ENCODE results near the gene RLN3. TPM values are rescaled to one million over a fixed set of nuclear protein-coding genes. Genes with fewer than 3 reads are reported as not detected.

The RLN3 gene
- total and polyA plus RNA-seq, 9 of the 15 experiments (the other 6 are each of a cell fraction or from before 2014, with no cell fraction given), result 0.31 to 1.2 (median 0.71) TPM; not detected in 6

DNA sequence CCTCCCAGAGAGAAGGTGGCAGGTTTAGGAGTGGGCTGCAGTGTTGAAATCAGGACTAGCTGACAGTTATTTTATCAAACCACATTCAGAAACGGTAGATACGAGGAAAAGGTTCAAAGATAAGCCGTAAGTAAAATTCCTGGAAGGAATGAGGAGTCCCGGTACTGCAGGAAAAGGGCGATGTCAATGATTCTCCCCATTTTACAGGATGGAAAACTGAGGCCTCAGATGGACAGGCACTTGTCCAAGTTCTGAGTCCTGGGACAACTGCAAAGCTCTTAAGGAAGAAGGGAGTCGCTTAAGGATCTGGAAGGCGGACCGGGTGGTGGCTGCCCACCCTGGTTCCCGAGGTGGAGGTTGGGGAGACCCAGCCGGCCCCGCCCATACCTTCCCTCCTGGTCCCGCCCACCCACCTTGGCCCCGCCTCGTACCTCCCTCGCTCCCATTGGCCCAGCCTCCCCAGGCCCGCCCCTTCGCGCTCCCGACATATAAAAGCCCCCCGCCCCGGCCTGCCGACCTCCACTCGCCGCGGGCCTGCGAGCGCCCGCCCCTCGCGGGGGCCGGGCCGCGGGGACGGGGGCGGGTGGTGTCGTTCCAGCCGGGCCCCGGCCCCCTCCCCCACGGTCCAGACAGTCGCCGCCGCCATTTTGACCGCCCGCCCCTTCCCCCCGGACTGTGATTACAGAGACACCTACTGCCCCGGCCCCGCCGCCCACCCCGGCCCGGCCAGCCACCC lies 22.4 kb upstream of the RLN3 start (continued):
- TF ChIP-seq, protein P1, sequence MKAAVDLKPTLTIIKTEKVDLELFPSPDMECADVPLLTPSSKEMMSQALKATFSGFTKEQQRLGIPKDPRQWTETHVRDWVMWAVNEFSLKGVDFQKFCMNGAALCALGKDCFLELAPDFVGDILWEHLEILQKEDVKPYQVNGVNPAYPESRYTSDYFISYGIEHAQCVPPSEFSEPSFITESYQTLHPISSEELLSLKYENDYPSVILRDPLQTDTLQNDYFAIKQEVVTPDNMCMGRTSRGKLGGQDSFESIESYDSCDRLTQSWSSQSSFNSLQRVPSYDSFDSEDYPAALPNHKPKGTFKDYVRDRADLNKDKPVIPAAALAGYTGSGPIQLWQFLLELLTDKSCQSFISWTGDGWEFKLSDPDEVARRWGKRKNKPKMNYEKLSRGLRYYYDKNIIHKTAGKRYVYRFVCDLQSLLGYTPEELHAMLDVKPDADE (conservative IDR thresholded peaks at IDR 0.05; ENCODE audit: control insufficient read depth, low read depth, low read length), result 0 out of 2 replicates have a peak, but pooled peaks have one; percentile 37
- TF ChIP-seq SMARCE1 (IDR thresholded peaks at IDR 0.05), result peak; percentile 56
- TF ChIP-seq, protein P2, sequence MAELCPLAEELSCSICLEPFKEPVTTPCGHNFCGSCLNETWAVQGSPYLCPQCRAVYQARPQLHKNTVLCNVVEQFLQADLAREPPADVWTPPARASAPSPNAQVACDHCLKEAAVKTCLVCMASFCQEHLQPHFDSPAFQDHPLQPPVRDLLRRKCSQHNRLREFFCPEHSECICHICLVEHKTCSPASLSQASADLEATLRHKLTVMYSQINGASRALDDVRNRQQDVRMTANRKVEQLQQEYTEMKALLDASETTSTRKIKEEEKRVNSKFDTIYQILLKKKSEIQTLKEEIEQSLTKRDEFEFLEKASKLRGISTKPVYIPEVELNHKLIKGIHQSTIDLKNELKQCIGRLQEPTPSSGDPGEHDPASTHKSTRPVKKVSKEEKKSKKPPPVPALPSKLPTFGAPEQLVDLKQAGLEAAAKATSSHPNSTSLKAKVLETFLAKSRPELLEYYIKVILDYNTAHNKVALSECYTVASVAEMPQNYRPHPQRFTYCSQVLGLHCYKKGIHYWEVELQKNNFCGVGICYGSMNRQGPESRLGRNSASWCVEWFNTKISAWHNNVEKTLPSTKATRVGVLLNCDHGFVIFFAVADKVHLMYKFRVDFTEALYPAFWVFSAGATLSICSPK (IDR thresholded peaks at IDR 0.05; ENCODE audit: borderline replicate concordance), result no peak
- TF ChIP-seq, protein P3, sequence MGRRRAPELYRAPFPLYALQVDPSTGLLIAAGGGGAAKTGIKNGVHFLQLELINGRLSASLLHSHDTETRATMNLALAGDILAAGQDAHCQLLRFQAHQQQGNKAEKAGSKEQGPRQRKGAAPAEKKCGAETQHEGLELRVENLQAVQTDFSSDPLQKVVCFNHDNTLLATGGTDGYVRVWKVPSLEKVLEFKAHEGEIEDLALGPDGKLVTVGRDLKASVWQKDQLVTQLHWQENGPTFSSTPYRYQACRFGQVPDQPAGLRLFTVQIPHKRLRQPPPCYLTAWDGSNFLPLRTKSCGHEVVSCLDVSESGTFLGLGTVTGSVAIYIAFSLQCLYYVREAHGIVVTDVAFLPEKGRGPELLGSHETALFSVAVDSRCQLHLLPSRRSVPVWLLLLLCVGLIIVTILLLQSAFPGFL (CRISPR knock-in tag; IDR thresholded peaks at IDR 0.05), result peak; percentile 89; the same call in 1 of the 2 replicates
- no peak for TF ChIP-seq ZNF146 (CRISPR knock-in tag; IDR thresholded peaks at IDR 0.05; ENCODE audit: unreplicated experiment)
- no peak for TF ChIP-seq ZNF212 (CRISPR knock-in tag; IDR thresholded peaks at IDR 0.05)
- TF ChIP-seq ZNF165 (CRISPR knock-in tag; IDR thresholded peaks at IDR 0.05; ENCODE audit: borderline replicate concordance), result no peak
- TF ChIP-seq RBBP5 (IDR thresholded peaks at IDR 0.05; ENCODE audit: borderline replicate concordance, insufficient read depth, low read length, poor library complexity, severe bottlenecking), result no peak
- TF ChIP-seq EWSR1 (IDR thresholded peaks at IDR 0.05; ENCODE audit: borderline replicate concordance, low read depth, partially characterized antibody), result no peak
- TF ChIP-seq SREBF2 (CRISPR knock-in tag; IDR thresholded peaks at IDR 0.05), result no peak
- peak; percentile 70; the same call in 1 of the 2 replicates for TF ChIP-seq ZNF766 (CRISPR knock-in tag; conservative IDR thresholded peaks at IDR 0.05)
- no peak for TF ChIP-seq NFRKB (IDR thresholded peaks at IDR 0.05; ENCODE audit: low read depth)
- TF ChIP-seq, protein P4, sequence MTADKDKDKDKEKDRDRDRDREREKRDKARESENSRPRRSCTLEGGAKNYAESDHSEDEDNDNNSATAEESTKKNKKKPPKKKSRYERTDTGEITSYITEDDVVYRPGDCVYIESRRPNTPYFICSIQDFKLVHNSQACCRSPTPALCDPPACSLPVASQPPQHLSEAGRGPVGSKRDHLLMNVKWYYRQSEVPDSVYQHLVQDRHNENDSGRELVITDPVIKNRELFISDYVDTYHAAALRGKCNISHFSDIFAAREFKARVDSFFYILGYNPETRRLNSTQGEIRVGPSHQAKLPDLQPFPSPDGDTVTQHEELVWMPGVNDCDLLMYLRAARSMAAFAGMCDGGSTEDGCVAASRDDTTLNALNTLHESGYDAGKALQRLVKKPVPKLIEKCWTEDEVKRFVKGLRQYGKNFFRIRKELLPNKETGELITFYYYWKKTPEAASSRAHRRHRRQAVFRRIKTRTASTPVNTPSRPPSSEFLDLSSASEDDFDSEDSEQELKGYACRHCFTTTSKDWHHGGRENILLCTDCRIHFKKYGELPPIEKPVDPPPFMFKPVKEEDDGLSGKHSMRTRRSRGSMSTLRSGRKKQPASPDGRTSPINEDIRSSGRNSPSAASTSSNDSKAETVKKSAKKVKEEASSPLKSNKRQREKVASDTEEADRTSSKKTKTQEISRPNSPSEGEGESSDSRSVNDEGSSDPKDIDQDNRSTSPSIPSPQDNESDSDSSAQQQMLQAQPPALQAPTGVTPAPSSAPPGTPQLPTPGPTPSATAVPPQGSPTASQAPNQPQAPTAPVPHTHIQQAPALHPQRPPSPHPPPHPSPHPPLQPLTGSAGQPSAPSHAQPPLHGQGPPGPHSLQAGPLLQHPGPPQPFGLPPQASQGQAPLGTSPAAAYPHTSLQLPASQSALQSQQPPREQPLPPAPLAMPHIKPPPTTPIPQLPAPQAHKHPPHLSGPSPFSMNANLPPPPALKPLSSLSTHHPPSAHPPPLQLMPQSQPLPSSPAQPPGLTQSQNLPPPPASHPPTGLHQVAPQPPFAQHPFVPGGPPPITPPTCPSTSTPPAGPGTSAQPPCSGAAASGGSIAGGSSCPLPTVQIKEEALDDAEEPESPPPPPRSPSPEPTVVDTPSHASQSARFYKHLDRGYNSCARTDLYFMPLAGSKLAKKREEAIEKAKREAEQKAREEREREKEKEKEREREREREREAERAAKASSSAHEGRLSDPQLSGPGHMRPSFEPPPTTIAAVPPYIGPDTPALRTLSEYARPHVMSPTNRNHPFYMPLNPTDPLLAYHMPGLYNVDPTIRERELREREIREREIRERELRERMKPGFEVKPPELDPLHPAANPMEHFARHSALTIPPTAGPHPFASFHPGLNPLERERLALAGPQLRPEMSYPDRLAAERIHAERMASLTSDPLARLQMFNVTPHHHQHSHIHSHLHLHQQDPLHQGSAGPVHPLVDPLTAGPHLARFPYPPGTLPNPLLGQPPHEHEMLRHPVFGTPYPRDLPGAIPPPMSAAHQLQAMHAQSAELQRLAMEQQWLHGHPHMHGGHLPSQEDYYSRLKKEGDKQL (CRISPR knock-in tag; IDR thresholded peaks at IDR 0.05; ENCODE audit: borderline replicate concordance), result 0 out of 2 replicates have a peak, but pooled peaks have one; percentile 69
- TF ChIP-seq, protein P5, sequence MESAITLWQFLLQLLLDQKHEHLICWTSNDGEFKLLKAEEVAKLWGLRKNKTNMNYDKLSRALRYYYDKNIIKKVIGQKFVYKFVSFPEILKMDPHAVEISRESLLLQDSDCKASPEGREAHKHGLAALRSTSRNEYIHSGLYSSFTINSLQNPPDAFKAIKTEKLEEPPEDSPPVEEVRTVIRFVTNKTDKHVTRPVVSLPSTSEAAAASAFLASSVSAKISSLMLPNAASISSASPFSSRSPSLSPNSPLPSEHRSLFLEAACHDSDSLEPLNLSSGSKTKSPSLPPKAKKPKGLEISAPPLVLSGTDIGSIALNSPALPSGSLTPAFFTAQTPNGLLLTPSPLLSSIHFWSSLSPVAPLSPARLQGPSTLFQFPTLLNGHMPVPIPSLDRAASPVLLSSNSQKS (CRISPR knock-in tag; IDR thresholded peaks at IDR 0.05), result no peak
- no peak for TF ChIP-seq POLR2B (IDR thresholded peaks at IDR 0.05; ENCODE audit: low read depth, partially characterized antibody)

Data from K562 (cell line).